H1 (cell line): ENCODE measurements around the gene AOAH. TPM values are rescaled to one million over a fixed set of nuclear protein-coding genes. Genes with fewer than 3 reads are reported as not detected.

ENCODE experiments used
- CTCF ChIA-PET: fragments of 300-600 bp; sonication (Branson Sonifier 250); formaldehyde crosslinking; loops from one replicate; lab custom pipeline; 2021; ENCODE audit not compliant: partially characterized antibody; lab: Charles Lee
- POLR2A ChIA-PET: fragments of 300-600 bp; sonication (Branson Sonifier 250); formaldehyde crosslinking; loops from one replicate; lab custom pipeline; 2021; ENCODE audit warnings: inconsistent platforms; ENCODE audit not compliant: partially characterized antibody; lab: Charles Lee
- DNase-seq, 2 experiments: peaks; one replicate each; pipeline versions ENCODE4 v3.0.0 to v3.0.0-alpha.2; 2010 to 2022; ENCODE audit warnings: low spot score in 2 of 2, low read depth in 1 of 2, mixed read lengths in 1 of 2
- FAIRE-seq: peaks from 2 replicates; lab custom pipeline; 2011; peaks lifted over from hg19 to GRCh38; lab: Jason Lieb, UNC
- H2AFZ ChIP-seq: 2 replicates; pipeline ENCODE4 v1.8.1; 2012; ENCODE audit warnings: low read length, inconsistent platforms
- H2AK5ac ChIP-seq: 2 replicates; pipeline ENCODE4 v1.6.1; 2013; ENCODE audit warnings: low read depth, low read length
- H2BK120ac ChIP-seq: replicated peaks from 2 replicates; pipeline ENCODE3; 2013; ENCODE audit warnings: low read depth, low read length, inconsistent platforms
- H2BK12ac ChIP-seq: 2 replicates; pipeline ENCODE4 v1.6.1; 2013; ENCODE audit warnings: low read depth, low read length
- H2BK15ac ChIP-seq: 2 replicates; pipeline ENCODE4 v1.6.1; 2013; ENCODE audit warnings: low read length
- H2BK20ac ChIP-seq: 2 replicates; pipeline ENCODE4 v1.6.1; 2013; ENCODE audit warnings: low read length
- H2BK5ac ChIP-seq: 2 replicates; pipeline ENCODE4 v1.6.1; 2013; ENCODE audit warnings: low read depth, low read length
- H3K14ac ChIP-seq: 2 replicates; pipeline ENCODE4 v1.6.1; 2013; ENCODE audit warnings: inconsistent platforms; ENCODE audit not compliant: insufficient read length
- H3K18ac ChIP-seq: 2 replicates; pipeline ENCODE4 v1.6.1; 2013; ENCODE audit warnings: low read length; ENCODE audit errors: extremely low read depth
- H3K23ac ChIP-seq: 2 replicates; pipeline ENCODE4 v1.6.1; 2013; ENCODE audit warnings: inconsistent platforms; ENCODE audit not compliant: insufficient read length
- H3K23me2 ChIP-seq: 2 replicates; pipeline ENCODE4 v1.6.1; 2013; ENCODE audit warnings: low read depth, low read length
- H3K27ac ChIP-seq: 2 replicates; pipeline ENCODE4 v1.6.1; 2011; ENCODE audit warnings: low read depth, low read length, inconsistent platforms
- H3K27me3 ChIP-seq, 4 experiments: replicated peaks in 1 of 4; 1 replicate in 1 of 4; 2 replicates in 3 of 4; pipeline versions ENCODE4 v1.6.1 to v1.8.1; 2011 to 2013; ENCODE audit warnings: low read length in 3 of 4, mild to moderate bottlenecking in 3 of 4, inconsistent platforms in 2 of 4, mixed read lengths in 2 of 4, moderate library complexity in 1 of 4; ENCODE audit not compliant: control insufficient read depth in 3 of 4, insufficient read depth in 3 of 4; ENCODE audit errors: extremely low read depth in 1 of 4
- H3K36me3 ChIP-seq, 4 experiments: 2 replicates each; pipeline versions ENCODE4 v1.6.1 to v1.8.1; 2011 to 2013; ENCODE audit warnings: mild to moderate bottlenecking in 4 of 4, low read length in 3 of 4, moderate library complexity in 2 of 4, control low read depth in 1 of 4, inconsistent platforms in 1 of 4; ENCODE audit not compliant: insufficient read depth in 4 of 4, control insufficient read depth in 2 of 4
- H3K4ac ChIP-seq: replicated peaks from 2 replicates; pipeline ENCODE3; 2013; ENCODE audit warnings: low read length, low read depth, mixed read lengths, inconsistent platforms; ENCODE audit not compliant: insufficient read length
- H3K4me1 ChIP-seq, 4 experiments: replicated peaks in 1 of 4; 1 replicate in 1 of 4; 2 replicates in 3 of 4; pipeline versions ENCODE4 v1.6.1 to v1.8.1; 2011 to 2013; ENCODE audit warnings: low read length in 3 of 4, inconsistent platforms in 2 of 4, mixed read lengths in 1 of 4; ENCODE audit not compliant: insufficient read depth in 4 of 4, control insufficient read depth in 3 of 4
- H3K4me2 ChIP-seq, 2 experiments: 2 replicates each; pipeline versions ENCODE4 v1.6.1 to v1.8.1; 2011 to 2013; ENCODE audit warnings: low read depth in 2 of 2, low read length in 2 of 2, control low read depth in 1 of 2, inconsistent platforms in 1 of 2, mild to moderate bottlenecking in 1 of 2; ENCODE audit not compliant: insufficient read depth in 1 of 2
- H3K4me3 ChIP-seq, 4 experiments: fragments of 200-600, 300-600 bp in 1 of 4; sonication (generic), shearing (Covaris generic), sonication (Bioruptor Twin) in 1 of 4; 2 replicates each; pipeline versions ENCODE4 v1.5.1 to v1.8.1; 2011 to 2016; ENCODE audit warnings: low read length in 4 of 4, low read depth in 3 of 4, control low read depth in 2 of 4, inconsistent platforms in 2 of 4, mild to moderate bottlenecking in 2 of 4, mixed read lengths in 1 of 4, moderate library complexity in 1 of 4; ENCODE audit not compliant: insufficient read depth in 2 of 4; ENCODE audit errors: extremely low read depth in 1 of 4
- H3K56ac ChIP-seq: replicated peaks from 2 replicates; pipeline ENCODE3; 2013; ENCODE audit warnings: low read depth, mild to moderate bottlenecking, mixed read lengths, low read length, inconsistent platforms; ENCODE audit not compliant: insufficient read length
- H3K79me1 ChIP-seq: 2 replicates; pipeline ENCODE4 v1.6.1; 2013; ENCODE audit warnings: low read depth, low read length, control low read depth
- H3K79me2 ChIP-seq, 2 experiments: 2 replicates each; pipeline versions ENCODE4 v1.6.1 to v1.8.1; 2012 to 2013; ENCODE audit warnings: low read length in 2 of 2, mild to moderate bottlenecking in 2 of 2, inconsistent platforms in 1 of 2; ENCODE audit not compliant: insufficient read depth in 2 of 2, control insufficient read depth in 1 of 2
- H3K9ac ChIP-seq, 4 experiments: replicated peaks in 1 of 4; 1 replicate in 1 of 4; 2 replicates in 3 of 4; pipeline versions ENCODE4 v1.6.1 to v1.8.1; 2011 to 2013; ENCODE audit warnings: low read depth in 3 of 4, low read length in 3 of 4, control low read depth in 2 of 4, mild to moderate bottlenecking in 2 of 4, moderate library complexity in 2 of 4, inconsistent platforms in 1 of 4; ENCODE audit errors: extremely low read depth in 1 of 4
- H3K9me3 ChIP-seq, 2 experiments: 2 replicates each; pipeline versions ENCODE4 v1.6.1 to v1.8.1; 2012 to 2013; ENCODE audit warnings: mild to moderate bottlenecking in 2 of 2, moderate library complexity in 2 of 2, control low read depth in 1 of 2, inconsistent platforms in 1 of 2, low read depth in 1 of 2, low read length in 1 of 2, mixed read lengths in 1 of 2; ENCODE audit not compliant: insufficient read depth in 2 of 2
- H4K20me1 ChIP-seq, 2 experiments: replicated peaks in 1 of 2; 2 replicates each; pipeline versions ENCODE3 to v1.8.1; 2011 to 2013; ENCODE audit warnings: inconsistent platforms in 2 of 2, low read length in 2 of 2, mild to moderate bottlenecking in 1 of 2; ENCODE audit not compliant: insufficient read depth in 2 of 2, control insufficient read depth in 1 of 2
- H4K5ac ChIP-seq: 2 replicates; pipeline ENCODE4 v1.6.1; 2013; ENCODE audit warnings: low read length, low read depth, mixed read lengths, inconsistent platforms; ENCODE audit not compliant: insufficient read length
- H4K8ac ChIP-seq: 2 replicates; pipeline ENCODE4 v1.8.0; 2013; ENCODE audit warnings: mild to moderate bottlenecking, moderate library complexity, low read length, inconsistent platforms; ENCODE audit not compliant: insufficient read depth; ENCODE audit errors: extremely low read depth
- H4K91ac ChIP-seq: replicated peaks from 2 replicates; pipeline ENCODE3; 2013; ENCODE audit warnings: low read length, mixed read lengths, inconsistent platforms; ENCODE audit not compliant: insufficient read length
- ATF2 ChIP-seq: IDR thresholded peaks from 2 replicates; pipeline ENCODE4 v1.6.1; 2012; ENCODE audit warnings: low read length, inconsistent platforms
- BACH1 ChIP-seq: IDR thresholded peaks from 2 replicates; pipeline ENCODE4 v1.6.1; 2012; ENCODE audit warnings: low read length, improper control_type of control experiment
- EP300 ChIP-seq, 2 experiments: IDR thresholded peaks; 1 replicate in 1 of 2; 2 replicates in 1 of 2; pipeline ENCODE4 v1.6.1; 2011 to 2012; ENCODE audit warnings: low read depth in 2 of 2, low read length in 2 of 2, mild to moderate bottlenecking in 2 of 2, borderline replicate concordance in 1 of 2, inconsistent platforms in 1 of 2, moderate library complexity in 1 of 2
- GABPA ChIP-seq: IDR thresholded peaks from 2 replicates; pipeline ENCODE4 v1.6.1; 2011; ENCODE audit warnings: mild to moderate bottlenecking, low read length, moderate library complexity, borderline replicate concordance; ENCODE audit not compliant: insufficient read depth
- HDAC2 ChIP-seq, 2 experiments: fragments of 300-600 bp in 1 of 2; sonication (generic) in 1 of 2; IDR thresholded peaks; 2 replicates each; pipeline ENCODE4 v1.6.1; 2011 to 2012; ENCODE audit warnings: low read depth in 2 of 2, low read length in 2 of 2, mild to moderate bottlenecking in 2 of 2, moderate library complexity in 2 of 2, borderline replicate concordance in 1 of 2, inconsistent platforms in 1 of 2
- JUN ChIP-seq: IDR thresholded peaks from 2 replicates; pipeline ENCODE4 v1.6.1; 2011; ENCODE audit warnings: low read depth, mild to moderate bottlenecking, improper control_type of control experiment, low read length
- POU5F1 ChIP-seq: IDR thresholded peaks from 2 replicates; pipeline ENCODE4 v1.6.1; 2011; ENCODE audit warnings: low read depth, mild to moderate bottlenecking, low read length, moderate library complexity
- RXRA ChIP-seq: IDR thresholded peaks from 2 replicates; pipeline ENCODE4 v1.6.1; 2011; ENCODE audit warnings: low read depth, mild to moderate bottlenecking, low read length, moderate library complexity; ENCODE audit not compliant: insufficient read depth
- SAP30 ChIP-seq: fragments of 300-600 bp; sonication (generic); IDR thresholded peaks from 2 replicates; pipeline ENCODE4 v1.7.1; 2012; ENCODE audit warnings: low read length, moderate library complexity, mild to moderate bottlenecking, inconsistent platforms; ENCODE audit not compliant: insufficient read depth, insufficient replicate concordance
- SP2 ChIP-seq: IDR thresholded peaks from 2 replicates; pipeline ENCODE4 v1.6.1; 2012; ENCODE audit warnings: mild to moderate bottlenecking, low read length, inconsistent platforms
- SUZ12 ChIP-seq: fragments of 200-600 bp; sonication (generic); IDR thresholded peaks from 2 replicates; pipeline ENCODE4 v1.6.1; 2012; ENCODE audit warnings: mild to moderate bottlenecking, inconsistent platforms, low read length, moderate library complexity, mixed read lengths
- TAF7 ChIP-seq: optimal IDR thresholded peaks from 2 replicates; pipeline ENCODE3; 2011; ENCODE audit warnings: low read depth, mild to moderate bottlenecking, inconsistent platforms, low read length, moderate library complexity, borderline replicate concordance
- polyA plus RNA-seq, 7 experiments: library from polyadenylated mRNA; depleted of rRNA in 3 of 7; stranded (reverse) in 5 of 7; unstranded in 2 of 7; fragments of >200 nt in 5 of 7; fragments of 200-250 nt in 2 of 7; gene quantifications; 1 replicate in 5 of 7; 2 replicates in 1 of 7; 4 replicates in 1 of 7; pipeline versions ENCODE4 v1.2.1 to v1.2.3, GENCODE V29; 2011 to 2013; ENCODE audit warnings: missing spikeins in 2 of 7, mixed read lengths in 2 of 7
- total RNA-seq: library from RNA; stranded (reverse); fragmentation: NEBNext Ultra II Directional; extraction: Animal tissue kit (Norgen Biotek cat#: 25700); gene quantifications from 2 replicates; pipeline ENCODE4 v1.2.1, GENCODE V29; 2021

Gene AOAH
- total and polyA plus RNA-seq, 2 of the 8 experiments (the other 6 are each of a cell fraction or from before 2014, with no cell fraction given): 0.08 TPM; not detected in 1

- Histone ChIP-seq H3K27ac (no peak overlapping the region), H3K18ac (no peak overlapping the region), H3K27me3 (no peaks in the 10 kb centered on the region), H3K9me3 (no peaks in the 10 kb centered on the region; a peak in 1 of 4 replicates), H3K36me3 (no peaks in the 10 kb centered on the region), H3K79me2 (no peaks in the 10 kb centered on the region), H3K79me1 (no peaks in the 10 kb centered on the region), H2BK120ac (no peak overlapping the region), H4K20me1 (no peaks in the 10 kb centered on the region), H4K5ac (no peak overlapping the region), H4K91ac (no peak overlapping the region), H2AFZ (no peak overlapping the region), H2BK12ac (no peak overlapping the region), H2AK5ac (no peak overlapping the region), H2BK20ac (no peak overlapping the region), H3K14ac (no peak overlapping the region), H3K4me3 (no peak overlapping the region), H3K56ac (no peak overlapping the region), H3K23me2 (no peaks in the 10 kb centered on the region), H3K4me1 (no peaks in the 10 kb centered on the region), H3K9ac (no peak overlapping the region), H4K8ac (no peak overlapping the region), H3K23ac (no peak overlapping the region), H2BK5ac (no peak overlapping the region), H2BK15ac (no peak overlapping the region), H3K4ac (no peak overlapping the region), H3K4me2 (no peak overlapping the region)
- DNase-seq (no peak), FAIRE-seq (no peak)
- ChIA-PET CTCF (interaction anchor here (1.2 to 1.8 kb wide), 3 partner anchors 19 to 197 kb away, joined by 3 to 5 read pairs (median 4); no protein-coding TSS in a partner anchor), POLR2A (no interaction called here)
- TF ChIP-seq BACH1: no peak
- no peak for TF ChIP-seq JUN
- TF ChIP-seq ATF2: no peak
- no peak for TF ChIP-seq SAP30
- TF ChIP-seq SP2: no peak
- no peak for TF ChIP-seq SUZ12
- no peak for TF ChIP-seq POU5F1
- TF ChIP-seq EP300 (IDR thresholded peaks at IDR 0.05; ENCODE audit: borderline replicate concordance in 1 of 2, low read depth in 2 of 2, low read length in 2 of 2): no peak
- TF ChIP-seq RXRA: no peak
- no peak for TF ChIP-seq GABPA
- TF ChIP-seq TAF7: no peak
- TF ChIP-seq HDAC2 (IDR thresholded peaks at IDR 0.05; ENCODE audit: borderline replicate concordance in 1 of 2, low read depth in 2 of 2, low read length in 2 of 2): no peak
Measured at GRCh38 chr7:36469236-36469635, 255.1 kb downstream of the AOAH start.
